ENCODE results near the gene EPS8. TPM values are rescaled to one million over a fixed set of nuclear protein-coding genes. Genes with fewer than 3 reads are reported as not detected.
"Not testable (repeated sequence)": the region's sequence is repeated elsewhere in the genome, so short reads cannot be mapped to it uniquely, and the experiment has no call there.

EPS8 gene
- total and polyA plus RNA-seq, 4 donors = 56.0 to 165 (median 129) TPM

DNA sequence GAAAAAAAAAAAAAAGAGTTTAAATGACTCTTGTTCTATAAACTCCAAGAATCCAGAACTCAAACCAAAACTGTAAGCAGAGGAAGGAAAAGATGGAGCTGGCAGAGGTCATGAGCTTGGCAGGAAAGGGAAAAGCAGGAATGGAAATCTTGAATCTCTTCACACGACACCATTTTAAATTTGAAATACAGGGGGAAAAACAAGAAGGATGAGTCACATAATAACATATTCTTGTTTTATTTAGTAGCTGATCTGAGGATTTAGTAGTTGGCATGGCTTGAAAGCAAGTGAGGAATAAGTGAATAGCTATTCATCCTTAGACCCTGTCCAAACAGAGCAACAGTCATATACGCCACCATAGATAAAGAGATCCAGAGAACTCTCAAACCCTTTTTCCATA is 35.0 kb downstream of the EPS8 start:
- Histone ChIP-seq H3K27ac (ENCODE audit: low read depth in 1 of 2, low read length in 2 of 2) (no peak overlapping the region), H3K9me3 (ENCODE audit: control insufficient read depth, low read length) (peaks cover 2% of the 10 kb centered on the region), H3K36me3 (ENCODE audit: control insufficient read depth in 1 of 2, insufficient read depth in 2 of 2, low read length in 1 of 2) (peaks cover 0 to 2% of the 10 kb centered on the region in 2 donors), H3K27me3 (ENCODE audit: control insufficient read depth in 1 of 2, insufficient read depth in 2 of 2, low read length in 1 of 2) (no peaks in the 10 kb centered on the region), H3K4me1 (ENCODE audit: control insufficient read depth in 1 of 2, insufficient read depth in 2 of 2, low read length in 2 of 2) (peaks cover 10% of the 10 kb centered on the region in 2 donors), H3K4me3 (ENCODE audit: low read length in 2 of 2) (no peak overlapping the region)
- intact Hi-C loops (cut with DNase I) = loop anchor here in 1 of 2 donors (5.0 kb wide), 1 partner anchor 33 kb away; the partner anchor contains the start of gene EPS8
- WGBS, 2 donors = 21 to 26% methylated on average over 2 of the region's 2 CpGs
- DNase-seq (no peak), ATAC-seq (ENCODE audit: low FRiP score) (no peak)

DNA sequence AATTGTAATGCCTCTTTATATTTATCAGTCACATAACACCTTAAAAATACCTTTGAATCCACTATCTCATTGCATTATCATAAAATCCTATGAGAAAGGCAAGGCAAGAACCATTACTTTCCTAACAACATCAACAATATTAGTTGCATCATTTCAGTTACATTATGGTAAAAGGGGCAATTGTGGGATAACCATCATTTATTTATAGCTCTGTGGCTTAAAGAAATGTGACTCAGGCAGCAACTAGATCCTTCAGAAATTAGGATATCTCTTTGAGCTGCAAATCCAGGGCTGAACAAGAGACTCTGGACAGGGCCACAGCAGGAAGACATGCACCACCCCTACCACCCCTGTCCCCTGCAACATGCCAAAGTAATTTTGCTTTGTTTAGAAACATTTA is 36.4 kb downstream of the EPS8 start:
- ATAC-seq (ENCODE audit: low FRiP score) (no peak), DNase-seq (no peak)
- no peak overlapping the region for H3K4me3 ChIP-seq (ENCODE audit: low read length in 2 of 2)
- intact Hi-C loops (cut with DNase I) = loop anchor here in 1 of 2 donors (5.0 kb wide), 1 partner anchor 35 kb away; the partner anchor contains the start of gene EPS8
- peaks cover 7 to 10% of the 10 kb centered on the region in 2 donors for H3K4me1 ChIP-seq (ENCODE audit: control insufficient read depth in 1 of 2, insufficient read depth in 2 of 2, low read length in 2 of 2)
- H3K9me3 ChIP-seq (ENCODE audit: control insufficient read depth, low read length) = no peaks in the 10 kb centered on the region
- no peaks in the 10 kb centered on the region for H3K27me3 ChIP-seq (ENCODE audit: control insufficient read depth in 1 of 2, insufficient read depth in 2 of 2, low read length in 1 of 2)
- H3K36me3 ChIP-seq (ENCODE audit: control insufficient read depth in 1 of 2, insufficient read depth in 2 of 2, low read length in 1 of 2) = no peaks in the 10 kb centered on the region
- no peak overlapping the region for H3K27ac ChIP-seq (ENCODE audit: low read depth in 1 of 2, low read length in 2 of 2)

DNA sequence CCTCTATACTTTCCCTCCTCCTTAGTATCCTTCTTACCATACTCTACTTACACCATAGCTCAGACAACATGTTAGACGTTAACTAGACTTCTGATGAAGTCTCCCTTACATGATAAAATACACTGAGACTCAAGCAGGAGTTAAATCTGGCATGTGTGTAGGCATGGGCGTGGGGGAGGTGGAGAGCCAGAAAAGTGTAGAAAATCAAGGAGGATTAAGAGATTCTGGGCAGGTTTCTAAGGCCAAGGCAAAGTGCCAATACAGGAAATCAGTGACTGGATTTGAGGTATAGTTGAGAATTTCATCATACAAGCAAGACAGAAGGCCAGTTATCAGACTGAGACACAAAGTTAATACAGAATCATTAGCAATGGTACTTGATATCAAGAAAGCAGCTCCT is 37.4 kb downstream of the EPS8 start:
- no peak for DNase-seq
- Histone ChIP-seq H3K36me3 (ENCODE audit: control insufficient read depth in 1 of 2, insufficient read depth in 2 of 2, low read length in 1 of 2) (no peaks in the 10 kb centered on the region), H3K9me3 (ENCODE audit: control insufficient read depth, low read length) (no peaks in the 10 kb centered on the region), H3K27me3 (ENCODE audit: control insufficient read depth in 1 of 2, insufficient read depth in 2 of 2, low read length in 1 of 2) (no peaks in the 10 kb centered on the region), H3K4me3 (ENCODE audit: low read length in 2 of 2) (no peak overlapping the region), H3K27ac (ENCODE audit: low read depth in 1 of 2, low read length in 2 of 2) (no peak overlapping the region), H3K4me1 (ENCODE audit: control insufficient read depth in 1 of 2, insufficient read depth in 2 of 2, low read length in 2 of 2) (peaks cover 7 to 10% of the 10 kb centered on the region in 2 donors)
- intact Hi-C loops (cut with DNase I) = loop anchor here in 1 of 2 donors (5.0 kb wide), 1 partner anchor 36 kb away; the partner anchor contains the start of gene EPS8
- no peak for ATAC-seq (ENCODE audit: low FRiP score)
- 65 to 69% methylated on average over 2 of the region's 2 CpGs for WGBS, 2 donors

DNA sequence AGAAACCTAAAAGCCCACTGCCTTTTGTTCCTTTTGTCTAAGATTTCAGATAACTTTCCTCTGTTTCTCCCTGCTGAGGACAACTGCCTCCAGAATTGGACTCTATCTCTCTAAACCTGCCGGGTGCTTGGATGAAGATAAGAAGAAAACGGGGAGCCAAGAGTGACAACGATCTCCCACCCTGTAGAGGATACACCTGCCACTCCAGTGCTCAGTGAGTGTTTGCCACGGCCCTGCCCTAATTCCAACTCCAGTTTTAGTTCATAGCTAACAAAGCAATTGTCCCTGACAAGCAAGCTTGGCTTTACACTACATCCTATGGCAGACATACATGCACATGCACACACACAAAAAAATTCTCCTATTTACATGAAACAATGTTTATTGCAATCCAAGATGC is 39.3 kb downstream of the EPS8 start:
- intact Hi-C loops (cut with DNase I) = loop anchor here in 1 of 2 donors (5.0 kb wide), 1 partner anchor 37 kb away; the partner anchor contains the start of gene EPS8
- Histone ChIP-seq H3K27ac (ENCODE audit: low read depth in 1 of 2, low read length in 2 of 2) (peak overlapping the region in 1 of 2 donors; percentile 17), H3K4me1 (ENCODE audit: control insufficient read depth in 1 of 2, insufficient read depth in 2 of 2, low read length in 2 of 2) (peaks cover 7 to 15% of the 10 kb centered on the region in 2 donors), H3K9me3 (ENCODE audit: control insufficient read depth, low read length) (no peaks in the 10 kb centered on the region), H3K27me3 (ENCODE audit: control insufficient read depth in 1 of 2, insufficient read depth in 2 of 2, low read length in 1 of 2) (no peaks in the 10 kb centered on the region), H3K36me3 (ENCODE audit: control insufficient read depth in 1 of 2, insufficient read depth in 2 of 2, low read length in 1 of 2) (no peaks in the 10 kb centered on the region), H3K4me3 (ENCODE audit: low read length in 2 of 2) (no peak overlapping the region)
- no peak for DNase-seq
- WGBS, 2 donors = 59 to 61% methylated on average over 4 of the region's 4 CpGs
- ATAC-seq (ENCODE audit: low FRiP score) = no peak

DNA sequence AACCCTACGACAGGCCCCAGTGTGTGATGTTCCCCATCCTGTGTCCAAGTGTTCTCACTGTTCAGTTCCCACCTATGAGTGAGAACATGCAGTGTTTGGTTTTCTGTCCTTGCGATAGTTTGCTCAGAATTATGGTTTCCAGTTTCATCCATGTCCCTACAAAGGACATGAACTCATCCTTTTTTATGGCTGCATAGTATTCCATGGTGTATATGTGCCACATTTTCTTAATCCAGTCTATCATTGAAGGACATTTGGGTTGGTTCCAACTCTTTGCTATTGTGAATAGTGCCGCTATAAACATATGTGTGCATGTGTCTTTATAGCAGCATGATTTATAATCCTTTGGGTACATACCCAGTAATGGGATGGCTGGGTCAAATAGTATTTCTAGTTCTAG is 47.3 kb downstream of the EPS8 start:
- H3K4me1 ChIP-seq (ENCODE audit: control insufficient read depth in 1 of 2, insufficient read depth in 2 of 2, low read length in 2 of 2); H3K27ac ChIP-seq (ENCODE audit: low read depth in 1 of 2, low read length in 2 of 2); H3K36me3 ChIP-seq (ENCODE audit: control insufficient read depth in 1 of 2, insufficient read depth in 2 of 2, low read length in 1 of 2); ATAC-seq (ENCODE audit: low FRiP score); DNase-seq; H3K27me3 ChIP-seq (ENCODE audit: control insufficient read depth in 1 of 2, insufficient read depth in 2 of 2, low read length in 1 of 2); intact Hi-C loops (cut with DNase I); H3K4me3 ChIP-seq (ENCODE audit: low read length in 2 of 2); H3K9me3 ChIP-seq (ENCODE audit: control insufficient read depth, low read length): not testable (repeated sequence)
- WGBS, 2 donors = 97 to 100% methylated on average over 3 of the region's 3 CpGs

DNA sequence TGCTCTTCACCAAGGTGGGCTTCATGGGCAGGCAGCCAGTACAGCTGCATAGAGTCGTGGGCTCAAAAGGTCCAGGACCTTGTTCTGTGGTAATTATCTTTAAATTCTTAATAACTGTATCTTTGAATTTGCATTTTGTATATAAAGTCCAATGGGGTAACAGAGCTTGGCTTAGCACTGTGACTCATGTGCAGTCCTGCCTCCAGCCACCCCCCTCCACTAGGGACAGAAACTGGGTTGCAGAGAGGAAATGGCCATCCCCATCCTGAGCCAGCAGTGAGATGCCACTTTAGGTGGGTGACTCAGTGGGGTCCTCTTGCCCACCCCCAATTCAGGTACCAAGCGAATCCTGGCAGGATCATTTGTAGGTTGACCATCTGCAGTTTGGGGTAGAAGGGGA is 48.1 kb downstream of the EPS8 start:
- no peaks in the 10 kb centered on the region for H3K27me3 ChIP-seq (ENCODE audit: control insufficient read depth in 1 of 2, insufficient read depth in 2 of 2, low read length in 1 of 2)
- ATAC-seq (ENCODE audit: low FRiP score) = no peak
- no peak overlapping the region for H3K4me3 ChIP-seq (ENCODE audit: low read length in 2 of 2)
- H3K4me1 ChIP-seq (ENCODE audit: control insufficient read depth in 1 of 2, insufficient read depth in 2 of 2, low read length in 2 of 2) = no peaks in the 10 kb centered on the region
- no peaks in the 10 kb centered on the region for H3K36me3 ChIP-seq (ENCODE audit: control insufficient read depth in 1 of 2, insufficient read depth in 2 of 2, low read length in 1 of 2)
- intact Hi-C loops (cut with DNase I) = no loop called here
- no peak overlapping the region for H3K27ac ChIP-seq (ENCODE audit: low read depth in 1 of 2, low read length in 2 of 2)
- DNase-seq = no peak
- WGBS, 2 donors = 93 to 95% methylated on average over 2 of the region's 2 CpGs
- H3K9me3 ChIP-seq (ENCODE audit: control insufficient read depth, low read length) = no peaks in the 10 kb centered on the region

DNA sequence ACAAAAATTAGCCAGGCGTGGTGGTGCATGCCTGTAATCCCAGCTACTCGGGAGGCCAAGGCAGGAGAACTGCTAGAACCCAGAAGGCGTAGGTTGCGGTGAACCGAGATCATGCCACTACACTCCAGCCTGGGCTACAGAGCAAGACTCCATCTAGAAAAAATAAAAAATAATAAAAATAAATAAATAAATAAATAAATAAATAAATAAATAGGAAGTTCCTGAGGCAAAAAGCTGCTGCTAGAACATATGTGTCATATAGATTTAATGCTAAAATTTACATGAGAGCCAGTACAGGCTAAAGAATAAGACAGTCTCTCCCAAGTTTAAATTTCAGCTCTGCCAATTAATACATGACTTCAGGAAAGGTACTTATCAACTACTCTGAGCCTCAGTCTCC is 48.8 kb downstream of the EPS8 start:
- H3K4me3 ChIP-seq (ENCODE audit: low read length in 2 of 2); DNase-seq; H3K27me3 ChIP-seq (ENCODE audit: control insufficient read depth in 1 of 2, insufficient read depth in 2 of 2, low read length in 1 of 2); ATAC-seq (ENCODE audit: low FRiP score); intact Hi-C loops (cut with DNase I); H3K4me1 ChIP-seq (ENCODE audit: control insufficient read depth in 1 of 2, insufficient read depth in 2 of 2, low read length in 2 of 2); H3K9me3 ChIP-seq (ENCODE audit: control insufficient read depth, low read length); H3K27ac ChIP-seq (ENCODE audit: low read depth in 1 of 2, low read length in 2 of 2); H3K36me3 ChIP-seq (ENCODE audit: control insufficient read depth in 1 of 2, insufficient read depth in 2 of 2, low read length in 1 of 2): not testable (repeated sequence)
- 96 to 99% methylated on average over 5 of the region's 5 CpGs for WGBS, 2 donors

DNA sequence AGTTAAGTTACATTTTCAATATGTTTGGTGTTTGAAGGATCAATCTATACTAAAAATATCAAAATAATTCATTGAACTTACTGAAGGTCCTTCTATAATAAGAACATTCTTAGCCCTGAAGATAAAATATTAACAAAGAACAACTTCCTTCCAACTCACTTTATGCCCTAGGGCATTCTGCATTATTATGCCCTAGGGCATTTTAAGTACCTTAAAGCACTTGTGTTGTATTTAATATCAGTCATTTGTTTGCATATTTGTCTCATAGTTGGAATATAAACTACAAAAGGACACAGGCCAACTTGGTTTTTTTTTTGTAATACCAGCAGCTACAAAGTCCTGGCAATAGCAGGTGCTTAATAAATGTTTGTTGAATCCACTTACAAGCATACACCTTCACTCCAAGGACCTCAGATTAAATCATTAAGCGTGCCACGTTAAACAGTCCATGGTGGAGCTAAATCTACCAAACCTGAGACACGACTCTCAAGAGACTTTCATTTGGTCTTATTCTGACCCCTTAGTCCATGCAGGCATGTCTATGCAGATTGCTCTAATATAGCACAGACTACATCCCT is 50.7 kb downstream of the EPS8 start:
- 84 to 89% methylated on average over 3 of the region's 3 CpGs for WGBS, 2 donors
- ATAC-seq (ENCODE audit: low FRiP score) = no peak
- H3K4me3 ChIP-seq (ENCODE audit: low read length in 2 of 2) = no peak overlapping the region
- H3K4me1 ChIP-seq (ENCODE audit: control insufficient read depth in 1 of 2, insufficient read depth in 2 of 2, low read length in 2 of 2) = no peaks in the 10 kb centered on the region
- no peak overlapping the region for H3K27ac ChIP-seq (ENCODE audit: low read depth in 1 of 2, low read length in 2 of 2)
- H3K27me3 ChIP-seq (ENCODE audit: control insufficient read depth in 1 of 2, insufficient read depth in 2 of 2, low read length in 1 of 2) = no peaks in the 10 kb centered on the region
- DNase-seq = no peak
- intact Hi-C loops (cut with DNase I) = no loop called here
- no peaks in the 10 kb centered on the region for H3K36me3 ChIP-seq (ENCODE audit: control insufficient read depth in 1 of 2, insufficient read depth in 2 of 2, low read length in 1 of 2)
- H3K9me3 ChIP-seq (ENCODE audit: control insufficient read depth, low read length) = no peaks in the 10 kb centered on the region

DNA sequence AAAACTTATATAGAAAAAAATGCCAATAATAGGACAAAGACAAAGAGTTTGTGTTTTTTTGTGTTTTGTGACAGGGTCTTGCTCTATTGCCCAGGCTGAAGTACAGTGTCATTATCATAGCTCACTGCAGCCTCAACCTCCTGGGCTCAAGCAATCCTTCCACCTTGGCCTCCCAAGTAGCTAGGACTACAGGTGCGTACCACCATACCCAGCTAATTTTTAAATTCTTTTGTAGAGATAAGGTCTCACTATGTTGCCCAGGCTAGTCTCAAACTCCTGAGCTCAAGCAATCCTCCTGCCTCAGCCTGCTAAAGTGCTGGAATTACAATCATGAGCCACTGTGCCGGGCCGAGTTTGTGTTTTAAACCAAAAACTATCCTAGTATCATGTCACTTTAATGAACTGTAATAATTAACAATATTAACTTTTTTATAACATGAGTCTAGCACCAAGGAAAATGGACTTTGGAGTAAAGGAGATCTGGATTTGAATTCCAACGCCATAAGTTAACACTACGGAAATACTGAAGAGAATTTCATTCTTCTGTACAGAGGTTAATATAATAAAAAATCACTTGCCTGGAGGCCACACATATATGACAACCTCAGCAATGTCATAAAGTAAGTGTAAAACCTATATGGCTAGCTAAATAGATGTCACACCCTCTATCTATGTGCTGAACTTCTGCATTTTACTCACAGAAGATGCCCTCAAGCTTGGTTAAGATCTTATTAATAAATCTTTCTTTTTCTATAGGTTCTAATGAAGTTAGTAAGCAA is 53.2 kb downstream of the EPS8 start:
- no peak for ATAC-seq (ENCODE audit: low FRiP score)
- Histone ChIP-seq H3K27ac (ENCODE audit: low read depth in 1 of 2, low read length in 2 of 2) (no peak overlapping the region), H3K9me3 (ENCODE audit: control insufficient read depth, low read length) (no peaks in the 10 kb centered on the region), H3K36me3 (ENCODE audit: control insufficient read depth in 1 of 2, insufficient read depth in 2 of 2, low read length in 1 of 2) (no peaks in the 10 kb centered on the region), H3K4me3 (ENCODE audit: low read length in 2 of 2) (no peak overlapping the region), H3K4me1 (ENCODE audit: control insufficient read depth in 1 of 2, insufficient read depth in 2 of 2, low read length in 2 of 2) (no peaks in the 10 kb centered on the region), H3K27me3 (ENCODE audit: control insufficient read depth in 1 of 2, insufficient read depth in 2 of 2, low read length in 1 of 2) (no peaks in the 10 kb centered on the region)
- intact Hi-C loops (cut with DNase I) = no loop called here
- 92 to 96% methylated on average over 5 of the region's 5 CpGs for WGBS, 2 donors
- no peak for DNase-seq
